Brain microvascular endothelial cell (primary cell): ENCODE measurements around the gene ZNF66.
"Not testable (repeated sequence)": the region's sequence is repeated elsewhere in the genome, so short reads cannot be mapped to it uniquely, and the experiment has no call there.

ENCODE experiments used
- DNase-seq: peaks from one replicate; pipeline ENCODE4 v3.0.0-alpha.2; 2020
- H3K27ac ChIP-seq: fragments of 250-450 bp; sonication (Bioruptor Pico); 2 replicates; pipeline ENCODE4 v1.5.1; 2020; ENCODE audit warnings: mild to moderate bottlenecking, moderate library complexity
- H3K27me3 ChIP-seq: fragments of 250-450 bp; sonication (Bioruptor Pico); replicated peaks from 2 replicates; pipeline ENCODE4 v1.5.1; 2020; ENCODE audit warnings: mild to moderate bottlenecking
- H3K36me3 ChIP-seq: fragments of 250-450 bp; sonication (Bioruptor Pico); replicated peaks from 2 replicates; pipeline ENCODE4 v1.5.1; 2020; ENCODE audit warnings: mild to moderate bottlenecking
- H3K4me3 ChIP-seq: 2 replicates; pipeline ENCODE4 v1.5.1; 2011; ENCODE audit warnings: low read depth, mild to moderate bottlenecking, control low read depth, low read length, moderate library complexity
- in situ Hi-C: cut with HindIII; loops from 2 replicates; pipeline ENCODE4 v1.10.0; 2017; ENCODE audit warnings: low sequenced_read_pairs, low pct_ligation_motif_present
- TF ChIP-seq, protein P1 (sequence below): IDR thresholded peaks from 2 replicates; pipeline ENCODE4 v1.5.1; 2011; ENCODE audit warnings: low read depth, mild to moderate bottlenecking, moderate library complexity, low read length, control low read depth, inconsistent platforms; ENCODE audit errors: missing control alignments

The ZNF66 gene

DNA sequence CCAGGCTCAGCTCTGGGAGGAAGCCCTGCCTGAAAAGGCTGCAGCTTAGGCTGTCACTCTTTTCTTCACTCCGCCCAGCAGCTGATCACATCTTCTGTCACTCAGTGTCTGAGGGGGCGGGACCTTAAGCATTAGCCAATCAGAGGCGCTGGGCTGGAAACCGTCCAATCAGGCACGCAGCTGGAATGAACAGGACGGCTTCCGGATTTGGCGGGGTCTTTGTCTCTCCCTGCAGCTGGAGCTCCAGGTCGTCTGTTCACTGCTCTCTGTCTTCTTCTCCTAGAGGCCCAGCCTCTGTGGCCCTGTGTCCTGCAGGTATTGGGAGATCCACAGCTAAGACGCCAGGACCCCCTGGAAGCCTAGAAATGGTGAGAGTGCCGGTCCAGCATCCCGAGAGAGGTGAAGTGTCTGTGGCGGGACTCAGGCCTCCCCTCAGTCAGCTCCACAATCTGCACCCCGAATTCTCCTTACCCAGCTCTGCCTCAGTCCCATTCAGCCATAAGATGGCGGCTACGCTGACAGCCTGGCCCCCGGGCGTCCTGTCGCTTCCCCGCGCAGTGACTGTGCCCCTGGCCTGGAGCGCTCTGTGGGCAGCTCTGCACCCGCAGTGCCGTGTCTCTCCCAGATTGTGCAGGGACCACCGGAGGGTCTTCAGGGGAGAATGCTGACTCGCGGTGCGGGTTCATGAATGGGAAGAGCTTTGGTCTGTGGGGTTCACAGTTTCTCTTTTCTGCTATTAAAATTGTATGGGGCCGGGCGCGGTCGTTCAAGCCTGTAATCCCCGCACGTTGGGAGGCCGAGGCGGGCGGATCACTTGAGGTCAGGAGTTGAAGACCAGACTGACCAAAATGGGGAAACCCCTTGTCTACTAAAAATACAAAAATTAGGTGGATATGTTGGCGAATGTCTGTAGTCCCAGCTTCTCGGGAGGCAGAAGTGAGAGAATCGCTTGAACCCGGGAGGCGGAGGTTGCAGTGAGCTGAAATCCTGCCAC is at the start of gene ZNF66:
TSS of gene ZNF66 (plus strand) at position 222 of the 994 bp plus-strand sequence. CDS start at position 366, 144 bp downstream.
- peak; percentile 99 for DNase-seq
- TF ChIP-seq, protein P1, sequence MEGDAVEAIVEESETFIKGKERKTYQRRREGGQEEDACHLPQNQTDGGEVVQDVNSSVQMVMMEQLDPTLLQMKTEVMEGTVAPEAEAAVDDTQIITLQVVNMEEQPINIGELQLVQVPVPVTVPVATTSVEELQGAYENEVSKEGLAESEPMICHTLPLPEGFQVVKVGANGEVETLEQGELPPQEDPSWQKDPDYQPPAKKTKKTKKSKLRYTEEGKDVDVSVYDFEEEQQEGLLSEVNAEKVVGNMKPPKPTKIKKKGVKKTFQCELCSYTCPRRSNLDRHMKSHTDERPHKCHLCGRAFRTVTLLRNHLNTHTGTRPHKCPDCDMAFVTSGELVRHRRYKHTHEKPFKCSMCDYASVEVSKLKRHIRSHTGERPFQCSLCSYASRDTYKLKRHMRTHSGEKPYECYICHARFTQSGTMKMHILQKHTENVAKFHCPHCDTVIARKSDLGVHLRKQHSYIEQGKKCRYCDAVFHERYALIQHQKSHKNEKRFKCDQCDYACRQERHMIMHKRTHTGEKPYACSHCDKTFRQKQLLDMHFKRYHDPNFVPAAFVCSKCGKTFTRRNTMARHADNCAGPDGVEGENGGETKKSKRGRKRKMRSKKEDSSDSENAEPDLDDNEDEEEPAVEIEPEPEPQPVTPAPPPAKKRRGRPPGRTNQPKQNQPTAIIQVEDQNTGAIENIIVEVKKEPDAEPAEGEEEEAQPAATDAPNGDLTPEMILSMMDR, result no peak
- Histone ChIP-seq H3K36me3 (no peaks in the 10 kb centered on the region), H3K27ac (peak within 1 kb of the TSS; percentile 3), H3K27me3 (no peaks in the 10 kb centered on the region), H3K4me3 (peak within 1 kb of the TSS; percentile 92)
- in situ Hi-C loops, result no loop called here

DNA sequence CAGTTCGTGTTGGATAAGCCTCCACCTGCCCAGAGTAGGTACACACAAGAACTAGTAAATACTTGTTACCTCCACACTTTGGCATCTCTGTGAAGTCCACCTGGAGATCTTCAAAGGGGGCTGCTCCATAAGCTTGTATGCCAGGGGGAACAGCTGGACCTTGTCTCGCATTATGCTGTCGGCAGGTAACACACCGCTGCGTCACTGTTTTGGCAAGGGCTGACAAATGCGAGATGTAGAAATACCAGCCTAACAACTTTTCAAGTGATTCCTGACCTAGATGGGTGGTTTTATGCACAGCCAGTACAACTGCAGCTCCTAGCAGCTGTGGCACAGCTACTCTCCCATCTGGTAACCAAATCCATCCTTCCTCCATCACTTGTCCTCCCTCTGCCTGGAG is 25.9 kb upstream of the ZNF66 start:
- H3K36me3 ChIP-seq, DNase-seq, in situ Hi-C loops, H3K4me3 ChIP-seq, H3K27me3 ChIP-seq, H3K27ac ChIP-seq: not testable (repeated sequence)

DNA sequence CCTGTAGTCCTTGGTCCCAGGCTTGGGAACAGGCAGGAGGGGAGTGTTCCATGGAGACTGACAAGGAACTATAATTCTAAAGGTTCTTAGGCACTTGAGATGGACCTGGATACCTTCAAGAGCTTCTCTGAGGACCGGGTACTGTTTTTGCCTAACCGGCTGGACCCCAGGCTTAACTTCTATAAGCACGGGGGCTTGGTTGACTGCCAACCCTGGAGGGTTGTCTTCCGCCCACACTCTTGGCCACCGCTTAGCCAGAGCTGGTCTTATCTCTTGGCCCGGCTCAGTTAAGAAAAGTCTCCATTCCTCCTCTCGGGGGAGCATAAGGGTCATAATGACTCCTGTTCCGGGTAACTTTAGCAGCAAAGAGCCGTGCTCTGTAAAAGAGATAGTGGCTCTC is 23.8 kb upstream of the ZNF66 start:
- H3K27ac ChIP-seq, H3K36me3 ChIP-seq, H3K4me3 ChIP-seq, H3K27me3 ChIP-seq, DNase-seq, in situ Hi-C loops: not testable (repeated sequence)

DNA sequence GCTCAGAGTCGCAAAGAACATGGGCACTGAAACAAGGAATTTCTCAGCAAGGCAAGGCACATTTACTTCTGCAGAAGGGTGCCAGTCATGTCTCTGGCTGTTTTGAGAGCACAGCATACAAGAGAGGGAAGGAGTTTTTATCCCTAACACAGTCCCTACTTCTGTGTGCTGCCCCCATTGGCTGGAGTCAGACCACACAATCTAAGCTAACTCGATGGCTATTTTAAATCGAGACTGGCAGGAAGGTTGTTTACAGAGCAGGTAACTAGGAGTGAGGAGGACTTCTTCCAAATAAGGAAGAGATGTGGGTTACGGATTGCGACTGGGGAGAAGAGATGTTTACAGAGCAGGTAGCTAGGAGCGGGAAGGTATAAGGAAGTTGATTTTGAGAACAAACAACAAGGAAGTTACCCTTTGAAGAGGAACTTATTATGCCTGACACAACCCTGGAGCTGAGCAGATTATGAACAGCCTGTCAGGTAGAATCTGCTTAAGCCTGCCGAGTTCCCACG is 6.8 kb upstream of the ZNF66 start:
- H3K27me3 ChIP-seq, in situ Hi-C loops, H3K27ac ChIP-seq, H3K4me3 ChIP-seq, DNase-seq, H3K36me3 ChIP-seq: not testable (repeated sequence)

DNA sequence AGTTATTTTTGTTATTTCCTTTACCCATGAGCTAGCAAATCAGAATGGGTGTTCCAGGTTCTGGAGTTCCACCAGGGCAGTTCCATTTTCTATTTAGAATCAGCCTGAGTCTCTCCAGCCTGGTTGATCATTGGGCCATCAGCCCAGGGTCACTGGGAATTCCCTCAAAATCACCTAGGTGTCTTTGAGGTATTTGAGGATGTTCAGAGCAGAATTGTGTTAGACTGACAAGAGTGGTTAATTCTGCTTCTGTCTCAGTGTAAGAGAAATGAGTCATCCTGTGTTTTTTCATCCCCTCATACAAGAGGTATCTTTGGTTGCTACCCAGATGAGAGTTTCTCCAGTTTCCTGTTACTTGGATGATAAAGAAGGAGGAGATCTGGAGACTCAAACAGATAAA is 11.7 kb downstream of the ZNF66 start:
- H3K27me3 ChIP-seq, result no peaks in the 10 kb centered on the region
- TF ChIP-seq, protein P1, result no peak
- no peak overlapping the region for H3K4me3 ChIP-seq
- DNase-seq, result no peak
- in situ Hi-C loops, result no loop called here
- H3K36me3 ChIP-seq, result no peaks in the 10 kb centered on the region
- no peak overlapping the region for H3K27ac ChIP-seq

DNA sequence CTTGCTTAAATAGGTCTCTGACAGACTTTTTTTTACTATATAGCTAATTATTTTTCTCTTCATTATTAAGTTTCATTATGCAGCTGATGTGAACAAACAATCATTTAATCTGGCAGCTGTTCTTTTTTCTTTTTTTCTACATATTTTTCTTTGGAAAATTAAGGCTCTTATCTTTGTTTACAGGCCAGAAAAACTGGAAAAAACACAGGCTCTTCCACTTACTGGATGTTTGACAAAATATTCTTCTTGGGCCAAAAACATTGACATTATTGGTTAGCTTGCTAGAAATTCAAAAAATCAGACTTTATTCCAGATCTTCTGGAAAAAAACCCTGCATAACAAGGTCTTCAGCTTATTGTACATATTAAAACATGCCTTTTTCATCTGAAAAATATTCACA is 15.7 kb downstream of the ZNF66 start:
- Histone ChIP-seq H3K36me3 (no peaks in the 10 kb centered on the region), H3K27me3 (no peaks in the 10 kb centered on the region), H3K27ac (no peak overlapping the region), H3K4me3 (no peak overlapping the region)
- TF ChIP-seq, protein P1, result no peak
- no peak for DNase-seq
- in situ Hi-C loops, result no loop called here

DNA sequence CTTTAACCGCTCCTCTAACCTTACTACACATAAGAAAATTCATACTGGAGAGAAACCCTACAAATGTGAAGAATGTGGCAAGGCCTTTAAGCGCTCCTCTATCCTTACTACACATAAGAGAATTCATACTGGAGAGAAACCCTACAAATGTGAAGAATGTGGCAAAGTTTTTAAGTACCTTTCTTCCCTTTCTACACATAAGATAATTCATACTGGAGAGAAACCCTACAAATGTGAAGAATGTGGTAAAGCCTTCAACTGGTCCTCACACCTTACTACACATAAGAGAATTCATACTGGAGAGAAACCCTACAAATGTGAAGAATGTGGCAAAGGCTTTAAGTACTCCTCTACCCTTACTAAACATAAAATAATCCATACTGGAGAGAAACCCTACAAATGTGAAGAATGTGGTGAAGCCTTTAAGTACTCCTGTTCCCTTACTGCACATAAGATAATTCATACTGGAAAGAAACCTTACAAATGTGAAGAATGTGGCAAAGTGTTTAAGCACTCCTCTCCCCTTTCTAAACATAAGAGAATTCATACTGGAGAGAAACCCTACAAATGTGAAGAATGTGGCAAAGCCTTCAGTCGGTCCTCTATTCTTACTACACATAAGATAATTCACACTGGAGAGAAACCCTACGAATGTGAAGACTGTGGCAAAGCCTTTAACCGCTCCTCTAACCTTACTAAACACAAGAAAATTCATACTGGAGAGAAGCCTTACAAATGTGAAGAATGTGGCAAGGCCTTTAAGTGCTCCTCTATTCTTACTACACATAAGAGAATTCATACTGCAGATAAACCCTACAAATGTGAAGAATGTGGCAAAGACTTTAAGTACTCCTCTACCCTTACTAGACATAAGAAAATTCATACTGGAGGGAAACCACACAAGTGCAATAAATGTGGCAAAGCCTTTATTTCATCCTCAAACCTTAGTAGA is 30.5 kb downstream of the ZNF66 start:
- in situ Hi-C loops, H3K27me3 ChIP-seq, DNase-seq, H3K27ac ChIP-seq, H3K36me3 ChIP-seq, H3K4me3 ChIP-seq: not testable (repeated sequence)
